ENCODE data around the gene PSTPIP1. TPM values are rescaled to one million over a fixed set of nuclear protein-coding genes. Genes with fewer than 3 reads are reported as not detected.
"Not testable (repeated sequence)": the region's sequence is repeated elsewhere in the genome, so short reads cannot be mapped to it uniquely, and the experiment has no call there.

Gene PSTPIP1
- total RNA-seq, 3 donors from 2014 or later, result 2.6 to 11.0 (median 3.9) TPM

- TF ChIP-seq, protein P1, sequence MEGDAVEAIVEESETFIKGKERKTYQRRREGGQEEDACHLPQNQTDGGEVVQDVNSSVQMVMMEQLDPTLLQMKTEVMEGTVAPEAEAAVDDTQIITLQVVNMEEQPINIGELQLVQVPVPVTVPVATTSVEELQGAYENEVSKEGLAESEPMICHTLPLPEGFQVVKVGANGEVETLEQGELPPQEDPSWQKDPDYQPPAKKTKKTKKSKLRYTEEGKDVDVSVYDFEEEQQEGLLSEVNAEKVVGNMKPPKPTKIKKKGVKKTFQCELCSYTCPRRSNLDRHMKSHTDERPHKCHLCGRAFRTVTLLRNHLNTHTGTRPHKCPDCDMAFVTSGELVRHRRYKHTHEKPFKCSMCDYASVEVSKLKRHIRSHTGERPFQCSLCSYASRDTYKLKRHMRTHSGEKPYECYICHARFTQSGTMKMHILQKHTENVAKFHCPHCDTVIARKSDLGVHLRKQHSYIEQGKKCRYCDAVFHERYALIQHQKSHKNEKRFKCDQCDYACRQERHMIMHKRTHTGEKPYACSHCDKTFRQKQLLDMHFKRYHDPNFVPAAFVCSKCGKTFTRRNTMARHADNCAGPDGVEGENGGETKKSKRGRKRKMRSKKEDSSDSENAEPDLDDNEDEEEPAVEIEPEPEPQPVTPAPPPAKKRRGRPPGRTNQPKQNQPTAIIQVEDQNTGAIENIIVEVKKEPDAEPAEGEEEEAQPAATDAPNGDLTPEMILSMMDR (IDR thresholded peaks at IDR 0.05), result no peak
- no peak for TF ChIP-seq POLR2A (IDR thresholded peaks at IDR 0.05)
- TF ChIP-seq POLR2AphosphoS5 (IDR thresholded peaks at IDR 0.05), result no peak
- H3K4me1 ChIP-seq, result no peaks in the 10 kb centered on the region
- no peak overlapping the region for H3K27ac ChIP-seq
- no peaks in the 10 kb centered on the region for H3K36me3 ChIP-seq
- no peaks in the 10 kb centered on the region for H3K27me3 ChIP-seq
- intact Hi-C loops (cut with DNase I; ENCODE audit: low total_unique reads), result no loop called here
- H3K4me3 ChIP-seq, result no peak overlapping the region
- DNase-seq (ENCODE audit: low spot score in 2 of 2), result no peak
- H3K9me3 ChIP-seq, result no peaks in the 10 kb centered on the region
These were observed 40.2 kb upstream of the PSTPIP1 start for GRCh38 chr15:76954744-76955143.

GRCh38 chr15:76961268-76962011 lies 33.5 kb upstream of the PSTPIP1 start:
- H3K9me3 ChIP-seq, result no peaks in the 10 kb centered on the region
- no peak for DNase-seq (ENCODE audit: low spot score in 2 of 2)
- no peaks in the 10 kb centered on the region for H3K36me3 ChIP-seq
- no peak overlapping the region for H3K4me3 ChIP-seq
- no peaks in the 10 kb centered on the region for H3K27me3 ChIP-seq
- no peak overlapping the region for H3K27ac ChIP-seq
- TF ChIP-seq POLR2A (IDR thresholded peaks at IDR 0.05) (no peak), POLR2AphosphoS5 (IDR thresholded peaks at IDR 0.05) (no peak)
- TF ChIP-seq, protein P1 (IDR thresholded peaks at IDR 0.05), result no peak
- intact Hi-C loops (cut with DNase I; ENCODE audit: low total_unique reads), result no loop called here
- no peaks in the 10 kb centered on the region for H3K4me1 ChIP-seq

DNA sequence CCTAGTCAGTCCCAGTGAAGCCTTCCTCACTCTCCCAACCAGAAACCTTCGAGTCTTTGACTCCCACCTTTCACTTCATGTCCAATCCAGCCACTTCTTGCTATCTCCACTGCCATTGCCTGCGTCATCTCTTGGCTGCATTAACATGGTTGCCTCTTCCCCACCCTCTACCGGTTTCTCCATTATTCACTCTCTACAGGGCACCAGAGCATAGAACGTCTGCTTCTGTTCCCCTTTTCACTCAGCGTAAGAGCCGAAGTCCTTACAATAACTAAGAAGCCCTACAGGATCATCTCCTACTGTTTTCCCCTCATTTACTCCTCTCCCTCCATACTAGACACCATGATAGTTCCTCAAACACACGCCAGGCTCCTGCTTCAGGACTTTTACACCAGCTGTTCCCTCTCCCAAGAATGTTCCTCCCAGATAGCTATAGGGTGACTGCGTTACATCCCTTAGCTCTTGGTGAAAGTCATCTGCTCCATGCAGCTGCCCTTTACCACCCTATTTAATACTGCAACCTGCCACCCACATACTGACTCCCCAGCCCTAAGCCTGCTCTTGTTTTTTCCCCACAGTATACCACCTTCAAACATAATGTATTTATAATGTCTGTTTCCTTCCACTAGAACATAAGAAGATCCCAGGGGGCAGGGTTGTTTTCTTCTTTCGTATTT lies 32.5 kb upstream of the PSTPIP1 start:
- no peak for DNase-seq (ENCODE audit: low spot score in 2 of 2)
- TF ChIP-seq POLR2A (IDR thresholded peaks at IDR 0.05), result no peak
- TF ChIP-seq POLR2AphosphoS5 (IDR thresholded peaks at IDR 0.05), result no peak
- TF ChIP-seq, protein P1 (IDR thresholded peaks at IDR 0.05), result no peak
- H3K4me3 ChIP-seq, result no peak overlapping the region
- no peaks in the 10 kb centered on the region for H3K36me3 ChIP-seq
- no peaks in the 10 kb centered on the region for H3K4me1 ChIP-seq
- intact Hi-C loops (cut with DNase I; ENCODE audit: low total_unique reads), result no loop called here
- H3K27ac ChIP-seq, result no peak overlapping the region
- H3K9me3 ChIP-seq, result no peaks in the 10 kb centered on the region
- H3K27me3 ChIP-seq, result no peaks in the 10 kb centered on the region

DNA sequence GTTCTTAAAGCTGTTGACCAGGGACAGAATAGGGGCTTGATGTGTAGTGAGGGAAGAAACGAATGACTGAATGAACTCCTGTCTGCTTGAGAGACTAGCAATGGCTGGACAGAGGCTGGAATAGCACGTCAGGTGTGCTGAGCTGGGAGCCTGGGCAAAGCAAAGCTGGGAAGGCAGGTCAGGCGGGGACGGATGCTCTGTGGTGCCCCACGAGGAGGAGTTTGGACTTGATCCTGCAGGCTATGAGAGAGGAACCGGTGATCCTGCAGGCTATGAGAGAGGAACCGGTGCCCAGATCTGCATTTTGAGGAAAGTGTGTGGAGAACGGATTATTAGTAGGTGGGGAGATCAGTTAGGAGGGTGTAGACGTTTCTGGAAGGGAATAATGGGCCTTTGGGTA lies 31.3 kb upstream of the PSTPIP1 start:
- Histone ChIP-seq H3K4me1 (no peaks in the 10 kb centered on the region), H3K27ac (no peak overlapping the region), H3K36me3 (no peaks in the 10 kb centered on the region), H3K4me3 (no peak overlapping the region), H3K27me3 (no peaks in the 10 kb centered on the region), H3K9me3 (no peaks in the 10 kb centered on the region)
- intact Hi-C loops (cut with DNase I; ENCODE audit: low total_unique reads), result no loop called here
- TF ChIP-seq POLR2A (IDR thresholded peaks at IDR 0.05), result no peak
- TF ChIP-seq POLR2AphosphoS5 (IDR thresholded peaks at IDR 0.05), result no peak
- TF ChIP-seq, protein P1 (IDR thresholded peaks at IDR 0.05), result no peak
- DNase-seq (ENCODE audit: low spot score in 2 of 2), result no peak

DNA sequence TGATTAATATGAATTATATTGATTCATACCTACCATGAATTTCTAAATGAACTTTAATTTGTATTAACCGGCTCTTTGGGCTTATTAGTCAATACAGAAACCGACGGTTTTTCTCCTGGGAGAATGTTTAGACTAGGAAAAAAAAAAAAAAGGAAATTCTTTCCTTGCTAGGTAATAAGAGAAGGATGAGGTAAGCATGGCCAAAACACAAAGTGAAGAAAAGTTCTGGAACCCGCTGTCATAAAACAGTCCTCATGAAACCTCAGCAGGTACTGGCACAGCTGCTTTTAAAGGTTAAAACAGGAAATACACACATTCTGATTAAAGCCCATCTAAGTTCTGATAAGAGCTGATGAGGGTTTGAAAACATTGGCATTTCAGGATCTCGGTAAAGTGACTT lies 30.8 kb upstream of the PSTPIP1 start:
- H3K36me3 ChIP-seq, result no peaks in the 10 kb centered on the region
- no peak overlapping the region for H3K4me3 ChIP-seq
- intact Hi-C loops (cut with DNase I; ENCODE audit: low total_unique reads), result no loop called here
- no peaks in the 10 kb centered on the region for H3K27me3 ChIP-seq
- TF ChIP-seq POLR2A (IDR thresholded peaks at IDR 0.05), result no peak
- TF ChIP-seq, protein P1 (IDR thresholded peaks at IDR 0.05), result no peak
- no peak for TF ChIP-seq POLR2AphosphoS5 (IDR thresholded peaks at IDR 0.05)
- no peak overlapping the region for H3K27ac ChIP-seq
- H3K4me1 ChIP-seq, result no peaks in the 10 kb centered on the region
- no peak for DNase-seq (ENCODE audit: low spot score in 2 of 2)
- H3K9me3 ChIP-seq, result no peaks in the 10 kb centered on the region

DNA sequence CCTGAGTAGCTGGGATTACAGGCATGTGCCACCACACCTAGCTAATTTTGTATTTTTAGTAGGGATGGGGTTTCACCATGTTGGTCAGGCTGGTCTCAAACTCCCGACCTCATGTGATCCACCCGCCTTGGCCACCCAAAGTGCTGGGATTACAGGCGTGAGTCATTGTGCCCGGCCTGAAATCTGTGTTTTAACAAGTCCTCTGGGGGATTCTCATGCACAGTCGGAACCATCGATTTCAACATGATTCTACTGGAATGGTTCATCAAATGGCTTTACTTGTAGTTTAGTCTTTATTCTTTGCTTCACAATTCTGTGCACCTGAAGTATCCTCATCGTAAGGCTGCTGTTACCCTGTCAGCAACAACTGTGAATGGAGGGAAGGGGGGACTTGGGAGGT lies 28.9 kb upstream of the PSTPIP1 start:
- H3K27ac ChIP-seq; intact Hi-C loops (cut with DNase I; ENCODE audit: low total_unique reads); DNase-seq (ENCODE audit: low spot score in 2 of 2); H3K27me3 ChIP-seq; H3K36me3 ChIP-seq; H3K9me3 ChIP-seq; H3K4me1 ChIP-seq; H3K4me3 ChIP-seq: not testable (repeated sequence)

Data from breast epithelium (tissue), 4 donors.